ENCODE results near the gene CELA1.
A peak's percentile ranks its signal among the peaks of the same experiment; 100 is the strongest.

GRCh38 chr12:51341251-51342007 is 5.0 kb downstream of the CELA1 start:
- no peak for TF ChIP-seq POLR2A (IDR thresholded peaks at IDR 0.05)
- TF ChIP-seq CTCF (IDR thresholded peaks at IDR 0.05) = peak; percentile 94 to 99 (median 96)

Measured in right lobe of liver (tissue), 4 donors.